GM23338 (cell line): ENCODE results near the gene TRPM2.

Experiments used
- CTCF ChIP-seq, 2 experiments: fragments of 200-600 bp in 1 of 2; sonication (generic) in 1 of 2; conservative IDR thresholded peaks; 2 replicates each; pipeline versions ENCODE4 v1.5.1 to v1.6.1; 2016 to 2017; ENCODE audit warnings: antibody characterized with exemption in 2 of 2, low read depth in 2 of 2, mild to moderate bottlenecking in 2 of 2, moderate library complexity in 1 of 2
- EZH2 ChIP-seq: fragments of 200-600 bp; sonication (generic); IDR thresholded peaks from one replicate; pipeline ENCODE4 v1.8.0; 2017; ENCODE audit warnings: antibody characterized with exemption, mild to moderate bottlenecking, low read depth; ENCODE audit not compliant: unreplicated experiment
- EZH2phosphoT487 ChIP-seq: fragments of 200-600 bp; sonication (generic); IDR thresholded peaks from one replicate; pipeline ENCODE4 v1.8.1; 2018; ENCODE audit warnings: antibody characterized with exemption; ENCODE audit not compliant: unreplicated experiment
- POLR2AphosphoS5 ChIP-seq: IDR thresholded peaks from 2 replicates; pipeline ENCODE4 v1.6.1; 2016; ENCODE audit warnings: antibody characterized with exemption, low read depth
- REST ChIP-seq: IDR thresholded peaks from one replicate; pipeline ENCODE4 v1.6.1; 2018; ENCODE audit warnings: antibody characterized with exemption; ENCODE audit not compliant: unreplicated experiment
- ZNF331 ChIP-seq: fragments of 250-450 bp; sonication (Bioruptor Pico); IDR thresholded peaks from 2 replicates; pipeline ENCODE4 v1.5.0; 2020; ENCODE audit warnings: low read depth, mild to moderate bottlenecking, moderate library complexity
- ZNF462 ChIP-seq: fragments of 250-450 bp; sonication (Bioruptor Pico); IDR thresholded peaks from 2 replicates; pipeline ENCODE4 v1.5.0; 2020; ENCODE audit warnings: mild to moderate bottlenecking, moderate library complexity

GRCh38 chr21:44356160-44356559 lies 2.7 kb downstream of the TRPM2 start:
- TF ChIP-seq CTCF (conservative IDR thresholded peaks at IDR 0.05; ENCODE audit: low read depth in 2 of 2) (no peak), EZH2phosphoT487 (no peak), EZH2 (no peak), ZNF331 (no peak), POLR2AphosphoS5 (no peak), REST (no peak), ZNF462 (CRISPR knock-in tag) (no peak)
